Ureter (tissue), 1 donor: ENCODE measurements around the gene DYNC1I1. TPM values are rescaled to one million over a fixed set of nuclear protein-coding genes. Genes with fewer than 3 reads are reported as not detected.

Source experiments
- DNase-seq: peaks from one replicate; pipeline ENCODE4 v3.0.0-alpha.2; 2020; ENCODE audit warnings: low spot score
- total RNA-seq: library from RNA; stranded (reverse); gene quantifications from one replicate; pipeline ENCODE4 v1.2.4, GENCODE V29; 2023
- donor health status: DM: yes; HTN: yes; CAD: no.

The DYNC1I1 gene
- total RNA-seq, 1 donor from 2014 or later: 14.6 TPM

DNA sequence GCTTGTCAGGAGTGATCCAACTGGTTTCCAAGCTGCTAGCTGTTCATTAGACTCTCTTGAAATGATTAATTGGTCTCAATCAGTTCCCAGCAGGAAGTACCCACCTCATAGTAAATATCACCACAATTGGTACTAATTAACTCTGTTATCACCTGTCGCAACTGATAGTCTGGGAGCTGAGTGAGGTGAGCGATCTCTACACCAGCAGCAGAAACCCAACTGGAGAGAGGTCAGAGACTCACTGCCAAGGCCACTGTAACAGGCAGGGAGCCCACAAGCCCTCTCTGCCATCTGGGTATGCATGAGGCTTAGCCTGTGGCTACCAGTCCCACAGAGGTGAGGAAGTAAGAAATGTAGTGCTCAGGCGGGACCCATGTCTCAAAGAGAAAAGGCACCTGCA lies 245.5 kb downstream of the DYNC1I1 start:
- no peak for DNase-seq

DNA sequence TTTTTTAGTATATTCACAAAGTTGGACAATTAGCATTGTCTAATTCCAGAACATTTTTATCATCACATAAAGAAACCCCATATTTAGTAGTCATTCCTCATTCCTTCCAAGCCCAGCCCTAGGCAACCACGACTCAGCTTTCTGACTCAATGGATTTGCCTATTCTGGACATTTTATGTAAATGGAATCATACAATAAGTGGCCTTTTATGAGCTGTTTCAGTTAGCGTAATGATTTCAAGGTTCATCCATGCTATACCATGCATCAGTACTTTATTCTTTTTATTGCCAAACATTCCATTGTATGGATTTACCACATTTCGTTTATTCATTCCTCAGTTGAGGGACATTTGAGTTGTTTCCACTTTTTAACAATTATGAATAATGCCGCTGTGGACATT lies 249.2 kb downstream of the DYNC1I1 start:
- no peak for DNase-seq

DNA sequence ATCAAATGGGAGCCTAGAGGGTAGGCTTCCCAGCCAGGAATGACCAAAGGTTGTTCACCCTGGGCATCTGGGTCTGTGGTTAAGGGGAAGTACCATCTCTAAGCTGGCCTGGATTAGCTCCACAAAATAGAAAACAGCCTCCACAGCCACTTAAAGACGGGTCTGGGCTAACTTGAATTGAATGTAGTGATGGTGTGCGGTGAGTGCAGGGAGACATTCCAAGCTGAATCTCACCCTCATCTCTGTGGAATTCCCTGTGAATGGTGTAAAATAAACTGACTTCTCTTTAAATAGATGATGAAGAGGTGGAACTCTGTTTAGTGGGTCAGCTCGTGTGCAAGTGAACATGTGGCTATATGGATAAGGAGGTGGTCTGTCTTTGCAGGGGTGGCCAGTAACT lies 251.0 kb downstream of the DYNC1I1 start:
- no peak for DNase-seq

DNA sequence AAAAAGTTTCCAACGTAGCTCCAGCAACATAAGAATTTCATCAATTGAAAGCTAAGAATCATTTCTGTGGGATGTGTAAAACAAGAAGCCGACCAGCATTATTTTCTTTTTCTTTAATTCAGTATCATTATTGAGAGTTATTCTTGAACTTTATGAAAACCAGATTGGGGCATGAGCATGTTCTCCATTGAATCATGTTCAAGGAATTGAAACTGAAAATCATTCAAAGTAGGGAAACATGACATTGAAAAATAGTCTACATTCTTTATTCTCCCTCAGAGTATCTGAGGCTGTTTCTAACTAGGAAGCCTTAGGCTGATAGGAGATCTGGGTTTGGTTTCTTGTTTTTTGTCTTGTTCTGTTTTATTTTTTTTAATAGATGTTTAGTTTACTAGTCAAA lies 253.7 kb downstream of the DYNC1I1 start:
- no peak for DNase-seq

DNA sequence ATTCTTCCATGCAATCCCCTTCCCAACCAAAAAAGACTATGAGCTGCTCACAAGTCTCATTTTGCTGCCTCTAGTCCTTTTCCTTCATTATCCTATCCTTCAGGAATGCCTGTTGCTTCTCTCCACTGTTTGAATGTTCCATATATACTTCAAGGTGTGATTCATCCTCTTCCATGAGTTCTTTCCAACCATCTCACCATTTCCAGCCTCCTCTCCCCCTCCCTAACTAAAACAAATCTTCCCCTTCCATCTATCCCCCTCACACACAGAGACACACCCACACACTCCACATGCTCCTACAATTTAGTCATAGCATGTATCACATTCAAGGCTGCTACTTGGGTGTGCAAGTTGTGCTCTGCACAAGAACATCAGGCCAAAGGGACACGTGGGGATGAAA lies 254.3 kb downstream of the DYNC1I1 start:
- no peak for DNase-seq

DNA sequence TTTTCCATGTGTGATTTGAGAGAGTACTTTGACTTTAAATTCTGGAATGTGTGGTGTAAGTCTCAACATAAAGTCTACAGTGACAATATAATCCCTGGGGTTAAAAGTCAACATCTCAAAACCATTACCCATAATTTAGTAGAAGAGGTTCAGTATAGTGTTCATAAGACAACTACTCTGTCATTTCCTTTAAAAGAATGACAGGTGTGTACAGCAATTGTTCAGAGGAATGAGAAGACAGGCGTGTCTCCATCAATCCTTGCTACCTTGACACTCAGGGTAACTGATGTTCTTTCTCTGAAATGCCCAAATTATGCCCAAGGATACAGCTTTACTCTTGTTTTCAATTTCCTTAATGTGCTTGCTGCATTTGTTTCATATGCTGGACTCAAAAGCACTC lies 256.4 kb downstream of the DYNC1I1 start:
- no peak for DNase-seq

DNA sequence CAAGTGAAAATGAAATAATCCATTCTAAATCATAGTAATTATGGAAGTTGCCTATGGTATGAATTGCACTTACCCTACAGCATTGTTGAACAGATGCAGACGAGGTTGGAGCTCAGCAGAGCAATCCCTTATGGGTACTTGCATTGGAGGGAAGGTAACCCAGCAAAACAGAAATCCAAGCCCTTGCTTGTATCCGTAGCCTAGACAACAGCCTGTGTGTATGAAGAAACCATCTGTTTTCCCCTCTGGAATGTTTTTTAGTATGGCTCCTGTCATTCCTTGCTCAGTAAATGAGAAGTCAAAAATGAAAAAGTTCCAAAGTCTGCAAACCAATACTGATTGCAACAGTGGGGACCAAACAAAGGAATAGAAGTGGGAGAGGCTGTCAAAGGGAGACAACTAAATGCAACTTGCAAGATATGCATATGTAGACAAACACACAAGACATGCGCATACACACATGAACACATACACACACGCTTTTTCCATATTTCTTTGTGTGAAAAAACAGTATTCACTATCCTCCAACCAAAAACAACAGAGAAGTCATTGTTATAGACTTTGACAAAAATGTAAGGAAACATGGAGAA lies 260.8 kb downstream of the DYNC1I1 start:
- no peak for DNase-seq

DNA sequence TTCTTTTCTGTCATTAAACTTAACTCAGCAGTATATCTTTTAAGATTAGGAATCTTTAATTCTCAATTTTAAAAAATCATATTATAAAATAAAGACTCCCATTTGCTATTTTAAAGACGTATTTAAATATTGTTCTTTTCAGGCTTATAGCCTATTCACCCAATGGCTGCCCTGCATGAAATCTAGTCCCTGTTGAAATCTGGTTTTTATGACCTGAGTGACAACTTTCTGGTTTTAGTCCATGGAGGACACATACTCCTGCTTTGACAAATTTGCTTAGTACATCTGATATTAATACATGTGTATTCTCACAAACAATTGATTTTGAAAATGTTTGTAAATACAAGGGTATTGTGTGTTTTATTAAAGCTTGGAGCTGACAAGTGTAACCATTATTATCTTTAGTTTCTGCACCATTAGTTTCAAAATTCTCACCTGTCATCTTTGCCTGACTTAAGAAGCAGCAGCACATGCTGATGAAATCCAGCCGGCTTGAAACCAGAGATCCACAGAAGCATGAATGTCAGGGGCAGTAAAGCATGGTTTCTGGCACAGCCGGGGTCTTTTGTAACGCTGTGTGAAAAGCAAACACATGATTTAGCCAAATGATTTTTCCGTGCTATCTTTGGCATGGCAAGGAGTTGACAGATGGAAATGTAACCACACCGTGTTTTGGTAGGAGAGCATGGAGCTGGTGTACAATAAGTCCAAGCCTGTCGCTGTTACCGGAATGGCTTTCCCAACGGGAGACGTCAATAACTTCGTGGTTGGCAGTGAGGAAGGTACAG lies 262.8 kb downstream of the DYNC1I1 start:
- no peak for DNase-seq

DNA sequence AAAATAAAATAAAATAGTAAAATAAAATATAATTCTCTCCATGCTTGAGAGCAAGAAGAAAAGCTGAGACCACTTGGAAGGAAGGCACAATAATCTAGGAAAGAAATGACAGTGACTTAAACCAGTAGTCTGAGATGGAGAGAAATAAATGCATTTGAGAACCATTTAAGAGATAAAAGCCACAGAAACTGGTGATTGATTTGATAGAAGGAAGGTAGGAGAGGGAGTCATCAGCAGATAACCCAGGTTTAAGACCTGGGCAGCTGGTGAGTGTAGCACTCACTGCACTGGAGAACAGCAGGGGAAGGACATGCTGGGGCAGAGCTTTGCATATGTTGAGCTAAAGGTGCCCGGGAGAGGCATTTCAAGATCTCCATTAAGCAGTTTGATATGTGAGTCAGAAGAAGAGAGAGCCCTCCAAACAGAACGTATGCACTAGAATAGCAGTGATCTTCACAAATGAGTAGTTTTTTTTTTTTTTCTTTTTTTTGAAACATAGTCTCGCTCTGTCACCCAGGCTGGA lies 268.0 kb downstream of the DYNC1I1 start:
- DNase-seq: no peak

DNA sequence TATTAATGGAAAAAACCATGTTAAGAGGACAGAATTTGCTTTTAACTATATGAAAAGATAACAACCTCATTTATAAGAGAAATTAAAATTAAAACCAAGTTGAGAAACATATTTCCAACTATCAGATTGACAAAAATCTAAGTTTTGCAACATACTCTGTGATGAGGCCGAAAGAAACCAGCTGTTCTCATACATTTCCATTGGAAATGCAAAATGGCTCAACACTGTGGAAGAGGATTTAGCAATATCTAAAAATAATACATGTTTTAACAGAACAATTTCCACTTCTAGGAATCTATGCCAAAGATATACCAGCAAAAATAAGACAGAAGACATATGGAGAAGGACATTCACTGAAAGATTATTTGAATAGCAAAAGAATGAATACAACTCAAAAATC lies 268.8 kb downstream of the DYNC1I1 start:
- no peak for DNase-seq

DNA sequence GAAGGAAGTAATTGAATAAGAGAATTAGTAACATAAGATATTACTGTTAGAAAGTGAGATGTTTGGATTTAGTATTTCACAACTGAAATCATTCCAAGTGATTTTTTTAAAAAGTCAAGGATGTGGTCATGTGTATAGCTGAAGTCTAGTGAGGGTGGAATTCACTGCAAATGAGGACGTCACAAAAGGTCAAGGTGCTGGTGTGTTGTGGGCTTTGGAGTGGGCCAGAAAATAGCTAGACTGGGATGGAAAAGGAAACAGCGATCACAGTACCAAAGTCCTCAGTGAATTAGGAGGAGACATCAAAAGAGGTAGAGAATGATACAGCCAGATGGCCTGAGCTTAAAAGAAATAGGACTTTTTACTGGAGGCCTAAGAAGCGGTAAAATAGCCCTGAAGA lies 272.8 kb downstream of the DYNC1I1 start:
- DNase-seq: no peak

DNA sequence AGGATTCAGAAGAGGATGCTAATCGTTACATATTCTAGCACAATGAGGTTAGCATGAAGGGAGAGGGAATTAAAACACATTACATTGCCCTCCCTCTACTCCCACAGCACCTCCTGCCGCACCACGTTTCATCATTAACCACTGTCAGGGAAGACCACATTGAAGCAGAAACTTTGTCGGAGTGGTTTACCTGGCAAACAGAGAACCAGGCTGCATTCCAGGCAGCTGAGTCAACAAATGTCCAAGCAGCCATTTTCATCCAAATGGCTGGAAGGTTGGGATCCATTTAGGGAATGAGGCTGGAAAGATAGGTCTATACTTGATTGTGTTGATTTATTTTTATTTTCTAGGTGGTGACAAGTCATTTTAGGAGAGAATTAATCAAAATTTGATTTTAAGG lies 273.6 kb downstream of the DYNC1I1 start:
- DNase-seq: no peak

DNA sequence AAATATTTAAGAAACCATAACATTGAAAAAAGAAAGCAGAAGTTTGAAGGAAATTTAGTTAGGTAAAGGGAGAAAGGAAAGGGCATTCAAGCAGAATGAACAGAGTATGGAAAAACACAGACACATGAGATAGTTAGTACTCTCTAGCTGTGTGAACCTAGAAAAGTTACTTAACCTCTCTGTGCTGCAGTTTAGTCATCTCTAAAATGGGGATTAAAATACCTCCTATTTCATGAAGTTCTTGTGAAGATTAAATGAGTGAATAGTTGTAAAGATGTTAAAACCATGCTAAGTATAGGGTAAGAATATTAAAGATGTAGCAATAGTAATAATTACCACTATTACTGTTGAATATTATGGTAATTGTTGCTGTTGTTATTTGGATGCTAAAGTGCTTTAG lies 279.9 kb downstream of the DYNC1I1 start:
- no peak for DNase-seq

DNA sequence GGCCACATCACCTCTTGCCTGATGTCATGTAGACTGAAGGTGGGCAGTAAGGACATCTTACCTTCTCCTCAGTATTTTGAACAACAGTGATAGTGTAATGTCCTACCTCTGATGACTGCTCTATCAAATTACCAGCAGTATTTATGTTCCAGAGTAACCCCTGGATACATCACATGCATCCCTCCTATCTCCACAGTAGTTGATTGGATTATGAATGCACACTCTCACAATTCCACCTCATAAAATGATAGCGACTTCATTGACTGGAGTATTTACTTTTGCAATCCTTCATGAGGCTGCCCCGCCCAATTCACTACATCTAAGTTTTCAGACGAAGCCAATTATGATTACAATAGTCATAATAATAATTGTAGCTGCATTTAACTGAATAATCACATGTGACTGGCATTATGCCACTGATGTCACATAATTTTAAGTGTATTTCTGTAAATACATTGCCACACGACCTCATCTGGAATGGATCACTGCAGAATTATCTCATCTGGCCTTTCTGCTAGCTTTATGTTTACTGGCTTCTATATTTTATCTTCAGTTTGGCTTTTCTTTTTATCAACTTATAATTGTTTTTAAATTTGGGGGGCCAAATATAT lies 280.6 kb downstream of the DYNC1I1 start:
- DNase-seq: no peak

DNA sequence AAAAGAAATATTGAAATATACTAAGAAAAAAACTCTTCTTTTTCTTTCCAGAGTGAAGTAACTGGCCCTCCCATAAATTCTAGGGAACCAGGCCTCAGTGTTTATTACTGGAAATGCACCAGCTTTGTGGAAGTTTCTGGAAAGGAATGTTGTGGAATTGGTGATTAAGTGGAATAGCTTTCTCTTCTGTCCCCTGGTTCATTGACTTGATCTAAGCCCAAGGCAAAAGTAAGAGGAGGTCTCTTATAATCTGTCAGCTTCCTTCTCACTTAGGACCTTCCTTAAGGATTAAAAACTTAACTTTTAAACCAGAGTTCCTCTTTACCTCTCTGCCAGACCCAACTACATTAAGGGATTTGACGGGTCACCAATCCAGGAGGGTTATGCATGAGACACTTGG lies 283.4 kb downstream of the DYNC1I1 start:
- DNase-seq: no peak

DNA sequence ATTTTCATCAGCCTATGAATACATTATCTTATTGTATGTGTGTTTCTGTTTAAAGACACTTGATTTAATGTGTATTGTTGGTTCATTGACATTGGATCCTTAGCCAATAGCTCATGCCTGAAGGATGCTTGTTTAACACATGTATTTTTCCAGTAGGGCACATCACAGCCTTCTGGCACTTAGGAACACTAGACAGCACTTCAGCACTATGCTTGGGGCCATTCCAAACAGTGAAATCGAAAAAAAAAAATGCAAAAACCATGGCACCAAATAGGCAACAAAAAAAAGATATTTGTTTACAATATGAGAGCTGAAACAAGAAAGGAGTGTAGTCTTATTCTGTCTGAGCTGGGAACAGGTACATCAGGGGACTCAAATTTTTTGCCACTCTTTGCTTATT lies 286.7 kb downstream of the DYNC1I1 start:
- DNase-seq: no peak

DNA sequence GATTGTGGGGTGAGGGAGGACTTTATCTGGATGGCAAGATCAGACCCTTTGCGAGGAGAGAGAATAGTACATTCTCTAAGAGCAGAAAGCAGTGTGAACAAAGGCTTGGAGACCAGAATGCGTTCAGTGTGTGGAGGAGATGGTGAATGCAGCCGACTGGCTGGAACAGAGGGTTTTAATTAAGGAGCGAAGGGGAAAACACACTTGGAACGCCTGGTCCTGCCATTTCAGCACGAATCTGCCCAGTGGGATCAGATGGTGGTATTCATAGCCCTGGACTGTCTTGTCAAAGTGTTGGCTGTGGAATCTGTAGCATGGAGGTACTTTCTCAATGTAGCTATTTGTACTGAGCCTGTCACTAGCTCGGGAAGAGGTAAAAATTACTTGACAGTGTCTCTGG lies 288.7 kb downstream of the DYNC1I1 start:
- DNase-seq: no peak

DNA sequence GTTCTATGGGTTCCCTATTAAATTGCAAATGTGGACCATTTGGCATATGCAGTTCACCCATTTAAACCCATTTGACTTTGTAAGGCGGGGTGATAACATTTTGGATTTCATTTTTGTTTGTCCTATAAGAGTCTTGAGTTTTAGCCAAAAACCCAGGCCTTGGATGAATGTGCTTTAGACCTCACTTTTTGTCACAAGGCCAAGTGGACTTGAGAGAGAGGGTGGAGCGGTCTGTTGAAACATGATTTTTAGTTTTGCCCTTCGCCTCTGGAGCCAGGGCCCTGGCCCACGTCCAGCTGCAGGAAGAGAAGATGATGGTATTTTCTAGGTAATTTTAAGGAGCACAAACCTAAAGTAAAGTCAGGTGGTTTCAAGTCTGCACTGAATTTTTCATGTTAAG lies 289.5 kb downstream of the DYNC1I1 start:
- peak; percentile 50 for DNase-seq

DNA sequence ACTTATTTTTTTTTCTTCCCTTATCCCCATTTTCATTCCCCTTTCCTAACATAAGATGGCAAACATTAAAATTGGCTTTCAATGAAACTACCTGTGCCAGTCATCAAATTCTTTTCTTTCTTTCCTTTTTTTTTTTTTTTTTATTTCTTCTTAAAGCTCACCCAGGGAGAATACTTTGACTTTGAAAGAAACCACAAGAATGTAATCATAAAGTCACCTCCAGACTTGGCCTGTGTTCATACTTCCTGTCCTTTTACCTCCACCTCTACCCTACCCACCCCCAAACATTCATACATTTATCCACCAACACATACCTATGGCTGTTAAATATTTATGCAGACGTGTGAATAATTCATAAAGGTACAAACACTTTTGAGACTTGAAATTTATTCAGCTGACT lies 295.0 kb downstream of the DYNC1I1 start:
- DNase-seq: no peak

DNA sequence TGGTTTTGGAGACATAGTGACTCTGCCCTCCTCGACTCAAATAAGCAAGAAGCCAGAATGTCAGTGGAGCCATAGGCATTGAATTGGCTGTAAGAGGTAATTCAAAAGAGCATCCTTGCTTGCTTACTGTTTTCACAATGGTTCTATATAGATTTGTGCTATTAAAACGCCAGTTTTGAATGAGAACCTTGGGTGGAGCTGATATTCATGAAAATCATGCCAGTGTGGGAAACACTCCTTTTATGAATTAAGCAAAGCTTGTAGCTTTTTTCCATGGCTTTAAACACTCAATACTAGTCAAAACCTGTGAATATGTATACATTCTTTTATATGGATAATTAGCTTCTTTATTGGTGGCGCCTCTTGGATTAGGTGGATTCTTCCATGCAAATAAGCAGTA lies 297.0 kb downstream of the DYNC1I1 start:
- DNase-seq: no peak

DNA sequence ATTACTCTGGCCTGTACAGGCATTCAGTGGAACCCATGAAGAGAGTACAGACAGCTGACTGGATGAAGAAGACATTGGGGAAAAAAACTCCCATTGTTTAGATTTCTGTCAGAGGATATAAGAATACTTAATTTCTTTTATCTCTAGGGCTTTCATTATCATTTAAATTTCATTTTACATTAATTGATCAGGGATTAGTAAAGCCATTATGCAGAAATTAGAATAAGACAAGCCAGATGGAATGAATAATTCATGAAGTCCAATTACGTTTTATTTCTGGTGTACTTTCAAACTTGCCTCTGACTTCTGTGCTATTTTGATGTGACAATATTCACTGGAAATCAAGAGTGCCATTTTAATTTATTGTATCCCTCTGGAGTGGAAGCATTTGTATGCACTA lies 302.5 kb downstream of the DYNC1I1 start:
- DNase-seq: no peak

DNA sequence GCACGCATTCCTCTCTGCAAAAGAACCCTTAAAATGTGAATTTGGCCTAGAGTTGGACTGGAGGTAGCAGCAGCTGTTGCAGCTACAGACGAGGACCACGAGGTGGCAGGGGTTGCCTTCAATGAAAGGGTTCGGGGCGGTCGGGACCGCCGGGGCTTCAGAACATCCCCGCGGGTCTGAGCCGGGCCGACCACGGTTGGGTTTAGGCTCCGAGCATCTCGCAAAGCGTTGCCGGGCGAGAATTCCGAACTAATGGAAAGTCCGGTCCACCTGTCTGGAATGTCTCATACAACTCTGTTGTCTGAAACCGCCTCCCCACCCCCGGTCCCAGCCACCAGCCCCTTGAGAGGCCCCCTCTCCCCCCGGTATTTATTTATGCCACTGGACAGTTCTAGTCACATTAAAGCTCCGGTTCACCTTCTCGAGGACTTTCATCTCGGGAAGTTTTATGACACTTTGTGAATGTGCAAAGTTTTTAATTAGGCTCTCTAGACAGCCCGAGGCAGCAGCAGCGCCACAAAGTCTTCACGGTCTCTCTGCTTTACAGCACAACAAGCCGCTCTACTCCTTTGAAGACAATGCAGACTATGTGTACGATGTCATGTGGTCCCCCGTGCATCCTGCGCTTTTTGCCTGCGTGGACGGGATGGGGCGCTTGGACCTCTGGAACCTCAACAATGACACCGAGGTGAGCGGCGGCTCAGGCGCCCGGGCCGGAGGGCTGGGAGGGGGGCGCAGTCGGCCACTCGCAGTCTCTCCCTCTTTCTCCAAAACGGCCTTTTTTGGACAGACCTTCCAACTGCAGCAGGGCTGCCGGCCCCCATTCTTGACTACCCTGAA lies 303.4 kb downstream of the DYNC1I1 start:
- peak; percentile 63 for DNase-seq
